Activated naive CD8-positive, alpha-beta T cell treated with anti-CD3 and anti-CD28 coated beads, Interleukin-2, amount 50 U/mL, for 24 hours (primary cell): ENCODE data around the gene PHF21A.

Source experiments
- ATAC-seq: fragments of 150-1000 bp; cut with Tn5 transposase; one replicate; pipeline ENCODE4 v1.10.0; 2021
- DNase-seq: peaks from one replicate; pipeline ENCODE4 v3.0.0; 2021
- H3K27ac Mint-ChIP-seq: one replicate; pipeline ENCODE4 v1.8.0; 2021; ENCODE audit warnings: mild to moderate bottlenecking, mixed read lengths
- H3K27me3 Mint-ChIP-seq: one replicate; pipeline ENCODE4 v1.8.0; 2021; ENCODE audit warnings: mixed read lengths
- H3K36me3 Mint-ChIP-seq: one replicate; pipeline ENCODE4 v1.8.0; 2021; ENCODE audit warnings: low read depth, mixed read lengths
- H3K4me1 Mint-ChIP-seq: one replicate; pipeline ENCODE4 v1.8.0; 2021; ENCODE audit warnings: mixed read lengths
- H3K4me3 Mint-ChIP-seq: one replicate; pipeline ENCODE4 v1.8.0; 2021; ENCODE audit warnings: mild to moderate bottlenecking, moderate library complexity, mixed read lengths
- H3K9me3 Mint-ChIP-seq: one replicate; pipeline ENCODE4 v1.8.0; 2021; ENCODE audit warnings: mixed read lengths

Gene PHF21A

GRCh38 chr11:46121301-46121723 lies at the start of gene PHF21A:
Gene PHF21A, minus strand, starts transcription at chr11:46121454. Its CDS starts 37,235 bp downstream, at chr11:46084219.
- peak within 1 kb of the TSS; percentile 94 for H3K27ac Mint-ChIP-seq
- DNase-seq, result peak; percentile 90
- H3K27me3 Mint-ChIP-seq, result no peaks in the 10 kb centered on the region
- H3K4me1 Mint-ChIP-seq, result peaks cover 47% of the 10 kb centered on the region
- peak within 1 kb of the TSS; percentile 88 for H3K4me3 Mint-ChIP-seq
- peaks cover 2% of the 10 kb centered on the region for H3K36me3 Mint-ChIP-seq
- ATAC-seq, result peak; percentile 85
- H3K9me3 Mint-ChIP-seq, result no peaks in the 10 kb centered on the region

DNA sequence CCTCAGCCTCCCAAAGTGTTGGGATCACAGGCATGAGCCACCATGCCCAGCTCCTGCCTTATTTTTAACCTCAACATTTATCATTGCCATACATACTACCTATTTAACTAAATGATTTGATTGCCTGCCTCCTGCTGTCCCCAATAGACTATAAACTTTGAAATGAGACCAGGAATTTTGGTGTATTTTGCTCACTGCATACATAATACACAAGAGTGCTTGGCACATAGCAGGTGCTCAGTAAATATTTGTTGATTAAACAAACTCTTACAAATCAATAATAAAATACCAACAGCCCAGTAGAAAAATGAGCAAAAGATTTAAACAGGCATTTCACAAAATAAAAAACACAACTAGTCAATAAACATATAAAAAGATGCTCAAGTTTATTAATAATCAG lies 49.5 kb upstream of the PHF21A start:
- Mint-ChIP-seq H3K9me3 (no peaks in the 10 kb centered on the region), H3K4me1 (no peaks in the 10 kb centered on the region), H3K4me3 (no peak overlapping the region), H3K27ac (no peak overlapping the region), H3K36me3 (no peaks in the 10 kb centered on the region), H3K27me3 (peaks cover 13% of the 10 kb centered on the region)
- DNase-seq, result no peak
- ATAC-seq, result no peak

- Mint-ChIP-seq H3K4me3 (no peak overlapping the region), H3K27me3 (peaks cover 19% of the 10 kb centered on the region), H3K9me3 (no peaks in the 10 kb centered on the region), H3K36me3 (no peaks in the 10 kb centered on the region), H3K4me1 (no peaks in the 10 kb centered on the region), H3K27ac (no peak overlapping the region)
- DNase-seq (no peak), ATAC-seq (peak; percentile 43)
Measured at GRCh38 chr11:46162700-46163099, 41.4 kb upstream of the PHF21A start.

GRCh38 chr11:46161201-46161600 lies 39.9 kb upstream of the PHF21A start:
- DNase-seq (no peak), ATAC-seq (no peak)
- H3K4me1 Mint-ChIP-seq, result no peaks in the 10 kb centered on the region
- H3K27ac Mint-ChIP-seq, result no peak overlapping the region
- H3K9me3 Mint-ChIP-seq, result no peaks in the 10 kb centered on the region
- H3K4me3 Mint-ChIP-seq, result no peak overlapping the region
- peaks cover 19% of the 10 kb centered on the region for H3K27me3 Mint-ChIP-seq
- H3K36me3 Mint-ChIP-seq, result no peaks in the 10 kb centered on the region

DNA sequence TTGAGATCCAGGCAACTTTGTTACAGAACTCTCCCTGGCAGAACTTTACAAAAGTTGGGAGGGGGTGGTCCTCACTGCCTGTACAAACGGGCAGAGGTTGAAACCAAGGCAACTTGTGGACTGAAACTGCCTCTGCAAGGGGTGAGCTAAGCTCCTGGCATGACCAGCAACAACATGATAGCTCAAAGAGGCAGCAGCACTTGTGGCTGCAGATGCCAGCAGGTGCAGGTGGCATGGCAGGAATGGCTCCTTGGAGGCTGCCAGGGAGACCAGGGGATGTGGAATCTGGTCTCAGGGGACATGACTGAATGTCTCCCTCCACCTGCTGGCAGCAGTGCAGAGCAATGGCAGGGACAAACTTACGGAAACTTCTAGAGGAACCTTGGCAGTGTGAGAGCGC lies 38.8 kb upstream of the PHF21A start:
- H3K9me3 Mint-ChIP-seq, result no peaks in the 10 kb centered on the region
- H3K4me1 Mint-ChIP-seq, result no peaks in the 10 kb centered on the region
- H3K36me3 Mint-ChIP-seq, result no peaks in the 10 kb centered on the region
- no peak overlapping the region for H3K27ac Mint-ChIP-seq
- H3K27me3 Mint-ChIP-seq, result peaks cover 21% of the 10 kb centered on the region
- no peak overlapping the region for H3K4me3 Mint-ChIP-seq
- ATAC-seq (no peak), DNase-seq (no peak)

GRCh38 chr11:46159680-46160079 lies 38.4 kb upstream of the PHF21A start:
- no peaks in the 10 kb centered on the region for H3K36me3 Mint-ChIP-seq
- H3K27ac Mint-ChIP-seq, result no peak overlapping the region
- ATAC-seq, result no peak
- H3K4me1 Mint-ChIP-seq, result no peaks in the 10 kb centered on the region
- H3K9me3 Mint-ChIP-seq, result no peaks in the 10 kb centered on the region
- H3K27me3 Mint-ChIP-seq, result peaks cover 20% of the 10 kb centered on the region
- H3K4me3 Mint-ChIP-seq, result no peak overlapping the region
- no peak for DNase-seq

DNA sequence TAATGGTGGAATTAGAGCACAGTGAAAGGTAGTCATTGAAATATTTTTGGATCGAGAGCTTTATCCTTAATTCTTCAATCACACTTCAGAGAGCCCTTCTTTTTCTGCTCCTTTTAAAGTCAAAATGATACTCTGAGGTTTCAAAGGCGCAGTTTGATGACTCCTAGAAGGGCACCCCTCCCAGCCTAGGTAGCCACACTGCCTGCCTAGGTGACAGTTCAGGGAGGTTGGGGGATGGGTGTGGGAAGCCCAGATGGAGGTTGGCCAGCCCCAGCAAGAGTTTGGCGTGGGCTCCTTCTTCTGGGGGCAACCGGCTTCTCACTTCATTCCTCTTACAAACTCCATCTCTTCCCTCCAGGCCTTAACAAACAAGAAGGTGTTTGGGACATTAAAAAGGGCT lies 28.6 kb upstream of the PHF21A start:
- H3K36me3 Mint-ChIP-seq, result no peaks in the 10 kb centered on the region
- no peak for DNase-seq
- H3K27me3 Mint-ChIP-seq, result peaks cover 19% of the 10 kb centered on the region
- no peaks in the 10 kb centered on the region for H3K9me3 Mint-ChIP-seq
- H3K27ac Mint-ChIP-seq, result no peak overlapping the region
- ATAC-seq, result no peak
- H3K4me1 Mint-ChIP-seq, result no peaks in the 10 kb centered on the region
- H3K4me3 Mint-ChIP-seq, result no peak overlapping the region

- ATAC-seq (no peak), DNase-seq (no peak)
- no peaks in the 10 kb centered on the region for H3K36me3 Mint-ChIP-seq
- H3K27me3 Mint-ChIP-seq, result peaks cover 19% of the 10 kb centered on the region
- H3K4me3 Mint-ChIP-seq, result no peak overlapping the region
- no peaks in the 10 kb centered on the region for H3K9me3 Mint-ChIP-seq
- H3K27ac Mint-ChIP-seq, result no peak overlapping the region
- H3K4me1 Mint-ChIP-seq, result no peaks in the 10 kb centered on the region
Measured at GRCh38 chr11:46149342-46149741, 28.1 kb upstream of the PHF21A start.

GRCh38 chr11:46144741-46145140 lies 23.5 kb upstream of the PHF21A start:
- DNase-seq (no peak), ATAC-seq (no peak)
- H3K4me3 Mint-ChIP-seq, result no peak overlapping the region
- H3K27ac Mint-ChIP-seq, result no peak overlapping the region
- H3K27me3 Mint-ChIP-seq, result peaks cover 16% of the 10 kb centered on the region
- no peaks in the 10 kb centered on the region for H3K36me3 Mint-ChIP-seq
- no peaks in the 10 kb centered on the region for H3K4me1 Mint-ChIP-seq
- no peaks in the 10 kb centered on the region for H3K9me3 Mint-ChIP-seq

- no peak for DNase-seq
- no peak for ATAC-seq
- no peaks in the 10 kb centered on the region for H3K36me3 Mint-ChIP-seq
- H3K4me1 Mint-ChIP-seq, result no peaks in the 10 kb centered on the region
- H3K27ac Mint-ChIP-seq, result no peak overlapping the region
- H3K27me3 Mint-ChIP-seq, result peaks cover 12% of the 10 kb centered on the region
- no peak overlapping the region for H3K4me3 Mint-ChIP-seq
- H3K9me3 Mint-ChIP-seq, result no peaks in the 10 kb centered on the region
Measured at GRCh38 chr11:46143049-46143806, 22.0 kb upstream of the PHF21A start.

DNA sequence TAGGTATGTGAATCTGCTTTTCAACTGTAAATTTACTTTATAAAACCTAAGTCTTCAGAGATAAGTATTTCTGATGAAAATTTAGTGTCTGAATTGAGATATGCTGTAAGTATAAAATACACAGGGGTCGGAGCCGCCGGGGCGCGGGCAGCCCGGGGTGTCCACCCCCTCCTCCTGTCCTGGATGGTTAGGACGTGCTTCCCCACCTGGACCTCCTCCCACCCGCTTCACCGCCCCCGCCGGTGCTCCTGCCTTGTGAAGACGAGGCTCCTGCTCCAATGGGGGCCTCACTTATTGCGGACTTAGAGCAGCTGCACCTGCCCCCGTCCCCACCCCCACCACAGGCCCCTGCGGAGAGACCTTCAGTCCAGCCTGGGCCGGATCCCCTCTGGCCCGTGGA lies 21.3 kb upstream of the PHF21A start:
- Mint-ChIP-seq H3K27me3 (peaks cover 12% of the 10 kb centered on the region), H3K4me3 (no peak overlapping the region), H3K36me3 (no peaks in the 10 kb centered on the region), H3K9me3 (no peaks in the 10 kb centered on the region), H3K27ac (no peak overlapping the region), H3K4me1 (no peaks in the 10 kb centered on the region)
- DNase-seq (no peak), ATAC-seq (no peak)

DNA sequence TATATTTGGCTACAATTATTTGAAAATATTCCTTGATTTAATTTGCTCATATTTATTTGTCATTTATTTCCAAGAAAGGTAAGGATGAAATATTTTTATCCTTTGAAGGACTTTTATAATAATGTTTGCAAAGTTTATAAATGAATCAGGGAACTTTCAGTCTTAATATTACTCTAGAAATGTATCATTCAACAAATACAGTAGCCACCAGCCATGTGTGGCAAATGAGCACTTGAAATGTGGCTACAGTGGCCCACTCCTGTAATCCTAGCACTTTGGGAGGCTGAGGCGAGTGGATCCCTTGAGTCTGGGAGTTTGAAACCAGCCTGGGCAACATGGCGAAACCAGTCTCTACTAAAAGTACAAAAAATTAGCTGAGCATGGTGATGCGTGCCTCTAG lies 20.3 kb upstream of the PHF21A start:
- no peak overlapping the region for H3K27ac Mint-ChIP-seq
- no peaks in the 10 kb centered on the region for H3K4me1 Mint-ChIP-seq
- DNase-seq (no peak), ATAC-seq (no peak)
- H3K9me3 Mint-ChIP-seq, result no peaks in the 10 kb centered on the region
- H3K4me3 Mint-ChIP-seq, result no peak overlapping the region
- no peaks in the 10 kb centered on the region for H3K36me3 Mint-ChIP-seq
- peaks cover 7% of the 10 kb centered on the region for H3K27me3 Mint-ChIP-seq

DNA sequence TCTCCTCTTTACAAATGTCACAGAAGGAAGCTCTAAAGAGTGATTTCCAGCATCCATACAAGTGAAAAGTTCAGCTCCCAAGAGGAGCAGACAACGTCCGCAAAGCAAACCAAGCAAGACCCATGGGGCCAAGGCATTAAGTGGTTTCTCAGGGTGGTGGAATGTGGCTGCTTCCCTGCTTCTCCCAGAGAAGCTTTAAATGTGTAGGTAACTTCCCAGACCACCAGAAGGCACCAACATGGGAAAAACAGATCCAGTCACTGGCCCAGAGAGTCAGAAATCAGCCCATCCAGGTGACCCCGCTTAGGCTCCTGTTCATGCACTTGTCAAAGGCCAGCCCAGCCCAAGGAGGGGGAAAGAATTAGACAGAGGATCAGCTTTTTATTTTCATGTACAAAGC lies 13.3 kb upstream of the PHF21A start:
- Mint-ChIP-seq H3K4me3 (no peak overlapping the region), H3K4me1 (no peaks in the 10 kb centered on the region), H3K27me3 (no peaks in the 10 kb centered on the region), H3K9me3 (no peaks in the 10 kb centered on the region), H3K27ac (no peak overlapping the region), H3K36me3 (no peaks in the 10 kb centered on the region)
- no peak for DNase-seq
- no peak for ATAC-seq

DNA sequence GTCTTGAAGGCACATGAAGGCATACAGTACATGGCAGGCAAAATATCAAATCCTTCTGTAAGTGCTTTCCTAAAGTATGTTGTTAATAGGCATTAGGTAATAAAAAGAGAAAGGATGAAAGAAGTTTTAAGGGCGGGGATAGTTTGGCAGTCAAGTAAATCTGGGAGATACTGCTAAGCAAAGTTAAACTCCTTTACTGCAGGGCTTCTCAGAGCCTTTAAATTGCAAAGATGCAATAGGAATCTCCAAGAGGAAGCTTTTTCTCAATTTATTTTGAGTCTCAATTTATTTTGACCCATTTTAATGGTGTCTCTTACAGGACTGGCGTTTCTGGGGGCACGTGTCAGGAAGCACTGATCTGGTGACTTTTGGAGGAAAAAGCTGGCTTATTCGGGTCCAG lies 12.8 kb upstream of the PHF21A start:
- no peaks in the 10 kb centered on the region for H3K27me3 Mint-ChIP-seq
- no peaks in the 10 kb centered on the region for H3K36me3 Mint-ChIP-seq
- no peaks in the 10 kb centered on the region for H3K9me3 Mint-ChIP-seq
- H3K27ac Mint-ChIP-seq, result no peak overlapping the region
- H3K4me1 Mint-ChIP-seq, result no peaks in the 10 kb centered on the region
- no peak for ATAC-seq
- no peak for DNase-seq
- H3K4me3 Mint-ChIP-seq, result no peak overlapping the region

GRCh38 chr11:46133119-46133518 lies 11.9 kb upstream of the PHF21A start:
- Mint-ChIP-seq H3K27me3 (no peaks in the 10 kb centered on the region), H3K27ac (no peak overlapping the region), H3K4me1 (no peaks in the 10 kb centered on the region), H3K36me3 (no peaks in the 10 kb centered on the region), H3K4me3 (no peak overlapping the region), H3K9me3 (no peaks in the 10 kb centered on the region)
- ATAC-seq, result no peak
- DNase-seq, result no peak
